HepG2 (cell line): ENCODE data around the gene CYB5R3. TPM values are rescaled to one million over a fixed set of nuclear protein-coding genes. Genes with fewer than 3 reads are reported as not detected.

ENCODE experiments used
- ATF7-NPFF ChIP-seq: sonication (generic); formaldehyde crosslinking; IDR thresholded peaks from 2 replicates; pipeline ENCODE4 v1.8.1; 2023; ENCODE audit warnings: mild to moderate bottlenecking, low read depth, missing genetic modification reagents, moderate library complexity
- GFI1 ChIP-seq: sonication (generic); formaldehyde crosslinking; IDR thresholded peaks from 2 replicates; pipeline ENCODE4 v1.5.0; 2020; ENCODE audit warnings: missing genetic modification reagents, mild to moderate bottlenecking, borderline replicate concordance
- GTF3A ChIP-seq: sonication (generic); formaldehyde crosslinking; conservative IDR thresholded peaks from 2 replicates; pipeline ENCODE4 v1.4.0; 2020; ENCODE audit warnings: mild to moderate bottlenecking, missing genetic modification reagents
- IRX3 ChIP-seq: sonication (generic); formaldehyde crosslinking; IDR thresholded peaks from 2 replicates; pipeline ENCODE4 v1.8.1; 2023; ENCODE audit warnings: mild to moderate bottlenecking, low read depth, missing genetic modification reagents, borderline replicate concordance
- KAT8 ChIP-seq: IDR thresholded peaks from 2 replicates; pipeline ENCODE4 v1.6.1; 2016; ENCODE audit warnings: missing genetic modification reagents, missing compliant biosample characterization
- KMT2B ChIP-seq: IDR thresholded peaks from 2 replicates; pipeline ENCODE4 v1.6.1; 2016; ENCODE audit warnings: missing genetic modification reagents, missing compliant biosample characterization
- MEIS2 ChIP-seq: sonication (generic); formaldehyde crosslinking; IDR thresholded peaks from 2 replicates; pipeline ENCODE4 v1.9.0; 2021; ENCODE audit warnings: mild to moderate bottlenecking, missing genetic modification reagents
- NFRKB ChIP-seq: fragments of 450-650 bp; IDR thresholded peaks from 2 replicates; pipeline ENCODE4 v1.6.1; 2017
- RBM39 ChIP-seq: fragments of 200-400 bp; formaldehyde crosslinking; IDR thresholded peaks from one replicate; pipeline ENCODE4 v1.6.1; 2018; ENCODE audit warnings: antibody characterized with exemption, mild to moderate bottlenecking, low read depth, low read length; ENCODE audit not compliant: poor library complexity, severe bottlenecking
- REL ChIP-seq: sonication (generic); formaldehyde crosslinking; conservative IDR thresholded peaks from 2 replicates; pipeline ENCODE4 v1.8.0; 2022; ENCODE audit warnings: mild to moderate bottlenecking, missing genetic modification reagents, moderate library complexity
- SIX1 ChIP-seq: sonication (generic); formaldehyde crosslinking; IDR thresholded peaks from 2 replicates; pipeline ENCODE4 v1.4.0; 2020; ENCODE audit warnings: missing genetic modification reagents, borderline replicate concordance
- TEF ChIP-seq: sonication (generic); formaldehyde crosslinking; IDR thresholded peaks from 2 replicates; pipeline ENCODE4 v1.5.0; 2020; ENCODE audit warnings: missing genetic modification reagents
- ZFX ChIP-seq: sonication (generic); formaldehyde crosslinking; IDR thresholded peaks from 2 replicates; pipeline ENCODE4 v1.4.0; 2020; ENCODE audit warnings: mild to moderate bottlenecking, low read depth, missing genetic modification reagents, moderate library complexity
- ZNF501 ChIP-seq: sonication (generic); formaldehyde crosslinking; IDR thresholded peaks from 2 replicates; pipeline ENCODE4 v1.5.1; 2020; ENCODE audit warnings: mild to moderate bottlenecking, moderate library complexity, missing genetic modification reagents
- ZNF558 ChIP-seq: sonication (generic); formaldehyde crosslinking; IDR thresholded peaks from 2 replicates; pipeline ENCODE4 v1.9.0; 2022; ENCODE audit warnings: mild to moderate bottlenecking, missing genetic modification reagents, borderline replicate concordance
- ZSCAN21 ChIP-seq: sonication (generic); formaldehyde crosslinking; IDR thresholded peaks from 2 replicates; pipeline ENCODE4 v1.8.0; 2022; ENCODE audit warnings: mild to moderate bottlenecking, missing genetic modification reagents, moderate library complexity, borderline replicate concordance
- ZSCAN9 ChIP-seq: IDR thresholded peaks from 2 replicates; pipeline ENCODE4 v1.6.1; 2016; ENCODE audit warnings: borderline replicate concordance
- polyA plus RNA-seq, 8 experiments: library from polyadenylated mRNA; depleted of rRNA in 3 of 8; stranded (reverse) in 7 of 8; unstranded in 1 of 8; fragments of >200 nt; fragmentation: Illumina TruSeq in 4 of 8; extraction: Trizol in 4 of 8; gene quantifications; 2 replicates each; pipeline versions ENCODE4 v1.2.1 to v1.2.3, GENCODE V29; 2011 to 2016; ENCODE audit warnings: low read depth in 4 of 8, missing spikeins in 1 of 8, mixed read lengths in 1 of 8; ENCODE audit not compliant: insufficient read depth in 1 of 8
- total RNA-seq, 5 experiments: library from RNA; depleted of rRNA; stranded (reverse); fragments of >200 nt; fragmentation: Illumina TruSeq; extraction: Trizol; gene quantifications; 2 replicates each; pipeline ENCODE4 v1.2.3, GENCODE V29; 2016; ENCODE audit warnings: low read depth in 1 of 5
- TF ChIP-seq, protein P1 (sequence below): sonication (generic); formaldehyde crosslinking; IDR thresholded peaks from 2 replicates; pipeline ENCODE4; 2020; ENCODE audit warnings: missing genetic modification reagents, mild to moderate bottlenecking, borderline replicate concordance
- TF ChIP-seq, protein P2 (sequence below), 2 experiments: IDR thresholded peaks; 2 replicates each; pipeline ENCODE4 v1.6.1; 2011 to 2012; ENCODE audit warnings: low read length in 2 of 2, borderline replicate concordance in 1 of 2, low read depth in 1 of 2, mild to moderate bottlenecking in 1 of 2, moderate library complexity in 1 of 2

CYB5R3 gene
- total and polyA plus RNA-seq, 2 of the 13 experiments (the other 11 are each of a cell fraction or from before 2014, with no cell fraction given), result 32.4 to 305 TPM

DNA sequence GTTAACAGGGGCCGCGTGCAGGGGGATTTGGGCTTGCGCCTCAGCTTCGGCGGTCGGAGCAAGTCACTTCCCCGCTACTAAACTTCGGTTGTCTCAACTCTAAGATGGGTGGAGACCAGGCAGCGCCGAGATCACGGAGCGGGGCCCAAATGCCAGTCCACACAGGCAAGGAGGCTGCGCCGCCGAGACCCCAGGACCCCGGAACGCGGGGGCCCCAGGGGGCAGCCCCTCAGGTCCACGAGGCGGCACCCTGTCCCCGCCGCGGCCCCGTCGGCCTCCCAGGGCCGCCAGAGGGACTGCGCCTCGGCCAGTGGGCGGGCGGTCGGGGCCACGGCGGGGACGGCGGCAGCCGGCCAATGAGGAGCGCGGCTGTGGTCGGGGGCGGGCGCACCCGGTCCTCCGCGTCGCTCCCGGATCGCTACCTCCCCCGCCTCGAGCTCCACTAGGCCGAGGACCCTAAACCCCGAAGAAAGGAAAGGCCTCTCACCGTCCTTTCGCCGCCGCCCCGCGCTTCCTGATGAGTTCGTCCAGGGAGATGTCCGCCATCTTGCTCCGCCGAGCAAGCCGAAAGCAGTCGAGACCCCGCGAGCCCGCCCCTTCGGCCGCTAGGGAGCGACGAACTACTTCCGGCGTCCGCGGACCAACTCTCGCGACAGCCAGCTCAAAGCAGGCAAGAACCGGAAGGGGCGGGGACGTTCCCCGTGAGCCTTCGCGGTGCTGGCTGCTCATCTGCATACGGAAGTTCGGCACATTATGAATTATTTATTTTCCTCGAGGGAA, 34.7 kb downstream of the CYB5R3 start, which contains the start of gene POLDIP3 (continued):
- TF ChIP-seq KMT2B (CRISPR knock-in tag) (peak; percentile 63), GFI1 (CRISPR knock-in tag) (0 out of 2 replicates have a peak, but pooled peaks have one; percentile 63), NFRKB (peak; percentile 60; the same call in 1 of the 2 replicates), TEF (CRISPR knock-in tag) (no peak), ZNF558 (CRISPR knock-in tag) (peak; percentile 14), GTF3A (0 out of 2 replicates have a peak, but pooled peaks have one; percentile 2), REL (CRISPR knock-in tag) (peak; percentile 88; the same call in 1 of the 2 replicates), KAT8 (CRISPR knock-in tag) (peak; percentile 86), ZNF501 (CRISPR knock-in tag) (peak; percentile 68), RBM39 (no peak), ZFX (CRISPR knock-in tag) (0 out of 2 replicates have a peak, but pooled peaks have one; percentile 64), IRX3 (CRISPR knock-in tag) (no peak), ZSCAN21 (no peak), ATF7-NPFF (CRISPR knock-in tag) (no peak), ZSCAN9 (CRISPR knock-in tag) (no peak), SIX1 (CRISPR knock-in tag) (no peak), MEIS2 (CRISPR knock-in tag) (peak; percentile 53; the same call in 1 of the 2 replicates)
- TF ChIP-seq, protein P1, sequence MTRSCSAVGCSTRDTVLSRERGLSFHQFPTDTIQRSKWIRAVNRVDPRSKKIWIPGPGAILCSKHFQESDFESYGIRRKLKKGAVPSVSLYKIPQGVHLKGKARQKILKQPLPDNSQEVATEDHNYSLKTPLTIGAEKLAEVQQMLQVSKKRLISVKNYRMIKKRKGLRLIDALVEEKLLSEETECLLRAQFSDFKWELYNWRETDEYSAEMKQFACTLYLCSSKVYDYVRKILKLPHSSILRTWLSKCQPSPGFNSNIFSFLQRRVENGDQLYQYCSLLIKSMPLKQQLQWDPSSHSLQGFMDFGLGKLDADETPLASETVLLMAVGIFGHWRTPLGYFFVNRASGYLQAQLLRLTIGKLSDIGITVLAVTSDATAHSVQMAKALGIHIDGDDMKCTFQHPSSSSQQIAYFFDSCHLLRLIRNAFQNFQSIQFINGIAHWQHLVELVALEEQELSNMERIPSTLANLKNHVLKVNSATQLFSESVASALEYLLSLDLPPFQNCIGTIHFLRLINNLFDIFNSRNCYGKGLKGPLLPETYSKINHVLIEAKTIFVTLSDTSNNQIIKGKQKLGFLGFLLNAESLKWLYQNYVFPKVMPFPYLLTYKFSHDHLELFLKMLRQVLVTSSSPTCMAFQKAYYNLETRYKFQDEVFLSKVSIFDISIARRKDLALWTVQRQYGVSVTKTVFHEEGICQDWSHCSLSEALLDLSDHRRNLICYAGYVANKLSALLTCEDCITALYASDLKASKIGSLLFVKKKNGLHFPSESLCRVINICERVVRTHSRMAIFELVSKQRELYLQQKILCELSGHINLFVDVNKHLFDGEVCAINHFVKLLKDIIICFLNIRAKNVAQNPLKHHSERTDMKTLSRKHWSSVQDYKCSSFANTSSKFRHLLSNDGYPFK (CRISPR knock-in tag), result peak; percentile 92
- TF ChIP-seq, protein P2, sequence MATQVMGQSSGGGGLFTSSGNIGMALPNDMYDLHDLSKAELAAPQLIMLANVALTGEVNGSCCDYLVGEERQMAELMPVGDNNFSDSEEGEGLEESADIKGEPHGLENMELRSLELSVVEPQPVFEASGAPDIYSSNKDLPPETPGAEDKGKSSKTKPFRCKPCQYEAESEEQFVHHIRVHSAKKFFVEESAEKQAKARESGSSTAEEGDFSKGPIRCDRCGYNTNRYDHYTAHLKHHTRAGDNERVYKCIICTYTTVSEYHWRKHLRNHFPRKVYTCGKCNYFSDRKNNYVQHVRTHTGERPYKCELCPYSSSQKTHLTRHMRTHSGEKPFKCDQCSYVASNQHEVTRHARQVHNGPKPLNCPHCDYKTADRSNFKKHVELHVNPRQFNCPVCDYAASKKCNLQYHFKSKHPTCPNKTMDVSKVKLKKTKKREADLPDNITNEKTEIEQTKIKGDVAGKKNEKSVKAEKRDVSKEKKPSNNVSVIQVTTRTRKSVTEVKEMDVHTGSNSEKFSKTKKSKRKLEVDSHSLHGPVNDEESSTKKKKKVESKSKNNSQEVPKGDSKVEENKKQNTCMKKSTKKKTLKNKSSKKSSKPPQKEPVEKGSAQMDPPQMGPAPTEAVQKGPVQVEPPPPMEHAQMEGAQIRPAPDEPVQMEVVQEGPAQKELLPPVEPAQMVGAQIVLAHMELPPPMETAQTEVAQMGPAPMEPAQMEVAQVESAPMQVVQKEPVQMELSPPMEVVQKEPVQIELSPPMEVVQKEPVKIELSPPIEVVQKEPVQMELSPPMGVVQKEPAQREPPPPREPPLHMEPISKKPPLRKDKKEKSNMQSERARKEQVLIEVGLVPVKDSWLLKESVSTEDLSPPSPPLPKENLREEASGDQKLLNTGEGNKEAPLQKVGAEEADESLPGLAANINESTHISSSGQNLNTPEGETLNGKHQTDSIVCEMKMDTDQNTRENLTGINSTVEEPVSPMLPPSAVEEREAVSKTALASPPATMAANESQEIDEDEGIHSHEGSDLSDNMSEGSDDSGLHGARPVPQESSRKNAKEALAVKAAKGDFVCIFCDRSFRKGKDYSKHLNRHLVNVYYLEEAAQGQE (IDR thresholded peaks at IDR 0.05; ENCODE audit: borderline replicate concordance in 1 of 2, low read depth in 1 of 2, low read length in 2 of 2), result no peak; a peak in 1 of 4 replicates
